Pancreas (tissue), 10 donors: ENCODE measurements around the gene NUDT16L1. TPM values are rescaled to one million over a fixed set of nuclear protein-coding genes. Genes with fewer than 3 reads are reported as not detected.

ENCODE experiments used
- ATAC-seq, 4 donors: fragments of 200-7000 bp; cut with Tn5 transposase; one replicate each; pipeline versions ENCODE4 v1.8.0 to v1.9.1; 2020; ENCODE audit warnings: mild to moderate bottlenecking in 4 of 4, moderate library complexity in 4 of 4
- DNase-seq, 6 donors: peaks; one replicate each; pipeline ENCODE4 v3.0.0-alpha.2; 2020
- FAIRE-seq: peaks from 2 replicates; lab custom pipeline; 2012; peaks lifted over from hg19 to GRCh38; lab: Jason Lieb, UNC
- H3K27ac ChIP-seq, 4 donors: fragments of 200-600 bp; sonication (generic); 1 replicate in 3 of 4; 2 replicates in 1 of 4; pipeline versions ENCODE4 v1.5.0 to v1.8.0; 2020
- H3K27me3 ChIP-seq, 4 donors: fragments of 200-600 bp; one replicate each; pipeline ENCODE4 v1.8.0; 2021
- H3K36me3 ChIP-seq, 3 donors: fragments of 200-600 bp; sonication (generic) in 1 of 3; one replicate each; pipeline versions ENCODE4 v1.5.0 to v1.8.0; 2020 to 2021
- H3K4me1 ChIP-seq, 3 donors: fragments of 200-600 bp; one replicate each; pipeline ENCODE4 v1.8.0; 2021
- H3K4me3 ChIP-seq, 4 donors: fragments of 200-600 bp; sonication (generic) in 2 of 4; one replicate each; pipeline versions ENCODE4 v1.5.0 to v1.8.0; 2020 to 2021
- H3K9me3 ChIP-seq, 4 donors: fragments of 200-600 bp; one replicate each; pipeline ENCODE4 v1.8.0; 2021
- WGBS, 2 donors: extraction: QIAGEN DNeasy Blood & Tissue Kit; methylation state at CpG; one replicate each; pipeline ENCODE4 v1.1.7; 2013; 5-methylcytosine and 5-hydroxymethylcytosine counted together
- intact Hi-C, 3 donors: fragments of 100-400 bp; cut with DNase I; formaldehyde crosslinking; loops; one replicate each; pipeline versions ENCODE4 v1.11.1 to v1.14.2; 2022
- polyA plus RNA-seq, 2 donors: library from polyadenylated mRNA; stranded (reverse); fragments of 200-250 nt; gene quantifications; one replicate each; pipeline ENCODE4 v1.2.3, GENCODE V29; 2013
- total RNA-seq, 6 donors: library from RNA; stranded (reverse); fragmentation: NEBNext Ultra II Directional in 4 of 6; extraction: Animal tissue kit (Norgen Biotek cat#: 25700) in 4 of 6; gene quantifications; one replicate each; pipeline versions ENCODE4 v1.2.1 to v1.2.4, GENCODE V29; 2021 to 2023
- TF ChIP-seq, protein P1 (sequence below), 4 donors: fragments of 200-600 bp; sonication (generic) in 3 of 4; IDR thresholded peaks; one replicate each; pipeline versions ENCODE4 v1.5.0 to v1.8.0; 2021; ENCODE audit warnings: antibody characterized with exemption in 4 of 4
- donor health status: healthy with polysubstance abuse.
- donor health status: DM: no; HTN: no; CAD: no; lungs with moderate emphysema.
- donor health status: DM: no; HTN: no; CAD: no.
- donor health status: control.
- donor health status: control.
- donor health status: Bipolar disorder and iron deficiency.
- donor health status: DM: yes; HTN: yes; CAD: no.
- donor health status: DM: no; HTN: no; CAD: no.
- donor health status: DM: no; HTN: no; CAD: no.
- donor health status: DM: yes; HTN: yes; CAD: no.

Gene NUDT16L1
- total and polyA plus RNA-seq, 8 donors = 7.0 to 32.3 (median 14.2) TPM

- Histone ChIP-seq H3K9me3 (no peaks in the 10 kb centered on the region), H3K4me3 (no peak overlapping the region), H3K27ac (no peak overlapping the region), H3K27me3 (no peaks in the 10 kb centered on the region), H3K4me1 (peaks cover 0 to 2% (median 0%) of the 10 kb centered on the region in 3 donors), H3K36me3 (peaks cover 0 to 20% (median 10%) of the 10 kb centered on the region in 3 donors)
- FAIRE-seq (no peak), ATAC-seq (no peak), DNase-seq (peak in 1 of 6 donors; percentile 25)
- intact Hi-C loops = no loop called here
- 82 to 87% methylated on average over 8 of the region's 8 CpGs for WGBS, 2 donors
- TF ChIP-seq, protein P1, sequence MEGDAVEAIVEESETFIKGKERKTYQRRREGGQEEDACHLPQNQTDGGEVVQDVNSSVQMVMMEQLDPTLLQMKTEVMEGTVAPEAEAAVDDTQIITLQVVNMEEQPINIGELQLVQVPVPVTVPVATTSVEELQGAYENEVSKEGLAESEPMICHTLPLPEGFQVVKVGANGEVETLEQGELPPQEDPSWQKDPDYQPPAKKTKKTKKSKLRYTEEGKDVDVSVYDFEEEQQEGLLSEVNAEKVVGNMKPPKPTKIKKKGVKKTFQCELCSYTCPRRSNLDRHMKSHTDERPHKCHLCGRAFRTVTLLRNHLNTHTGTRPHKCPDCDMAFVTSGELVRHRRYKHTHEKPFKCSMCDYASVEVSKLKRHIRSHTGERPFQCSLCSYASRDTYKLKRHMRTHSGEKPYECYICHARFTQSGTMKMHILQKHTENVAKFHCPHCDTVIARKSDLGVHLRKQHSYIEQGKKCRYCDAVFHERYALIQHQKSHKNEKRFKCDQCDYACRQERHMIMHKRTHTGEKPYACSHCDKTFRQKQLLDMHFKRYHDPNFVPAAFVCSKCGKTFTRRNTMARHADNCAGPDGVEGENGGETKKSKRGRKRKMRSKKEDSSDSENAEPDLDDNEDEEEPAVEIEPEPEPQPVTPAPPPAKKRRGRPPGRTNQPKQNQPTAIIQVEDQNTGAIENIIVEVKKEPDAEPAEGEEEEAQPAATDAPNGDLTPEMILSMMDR (IDR thresholded peaks at IDR 0.05) = no peak
Observed at GRCh38 chr16:4687416-4687815, 5.9 kb upstream of the NUDT16L1 start.

DNA sequence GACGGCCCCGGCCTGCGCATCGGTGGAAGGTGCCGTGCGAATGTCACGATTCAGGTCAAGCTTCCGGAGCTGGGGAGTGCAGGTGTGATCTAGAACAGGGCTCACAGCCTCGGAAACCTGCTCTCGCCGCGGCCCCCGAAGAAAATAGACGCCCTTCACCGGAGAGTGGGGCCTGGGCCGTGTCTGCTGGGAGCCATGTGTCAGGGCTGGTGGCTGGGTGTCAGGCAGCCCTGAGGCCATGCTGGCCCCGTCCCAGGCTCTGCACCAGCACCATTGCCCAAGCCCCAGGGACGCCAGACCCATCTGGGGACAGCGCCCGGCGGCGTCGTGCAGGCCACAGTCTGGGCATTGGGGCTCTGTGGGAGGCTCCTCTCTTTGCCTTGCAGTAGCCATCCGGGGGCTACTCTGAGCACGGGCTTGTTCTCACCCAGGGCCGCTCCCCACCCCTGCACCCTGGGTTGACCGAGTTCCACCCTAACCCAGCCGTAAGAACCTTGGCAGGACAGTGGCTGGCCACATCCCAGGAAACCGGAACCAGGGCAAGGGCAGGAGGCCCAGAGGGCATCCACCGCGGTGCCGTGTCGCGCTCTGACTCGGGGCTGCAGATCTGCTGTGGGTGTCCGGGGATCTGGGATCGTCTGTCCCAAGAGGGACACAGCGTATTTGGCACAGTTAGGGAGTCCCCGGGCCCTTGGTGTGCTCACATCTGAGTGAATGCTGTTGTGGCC, 5.3 kb upstream of the NUDT16L1 start:
- Histone ChIP-seq H3K36me3 (peaks cover 0 to 14% (median 10%) of the 10 kb centered on the region in 3 donors), H3K27ac (no peak overlapping the region), H3K27me3 (no peaks in the 10 kb centered on the region), H3K4me3 (no peak overlapping the region), H3K9me3 (no peaks in the 10 kb centered on the region), H3K4me1 (peaks cover 0 to 7% (median 0%) of the 10 kb centered on the region in 3 donors)
- no peak for ATAC-seq
- DNase-seq = peak in 2 of 6 donors; percentile 33 to 53
- FAIRE-seq = no peak
- TF ChIP-seq, protein P1 (IDR thresholded peaks at IDR 0.05) = no peak
- WGBS, 2 donors = 92% methylated on average over 37 to 39 of the region's 39 CpGs
- intact Hi-C loops = no loop called here

DNA sequence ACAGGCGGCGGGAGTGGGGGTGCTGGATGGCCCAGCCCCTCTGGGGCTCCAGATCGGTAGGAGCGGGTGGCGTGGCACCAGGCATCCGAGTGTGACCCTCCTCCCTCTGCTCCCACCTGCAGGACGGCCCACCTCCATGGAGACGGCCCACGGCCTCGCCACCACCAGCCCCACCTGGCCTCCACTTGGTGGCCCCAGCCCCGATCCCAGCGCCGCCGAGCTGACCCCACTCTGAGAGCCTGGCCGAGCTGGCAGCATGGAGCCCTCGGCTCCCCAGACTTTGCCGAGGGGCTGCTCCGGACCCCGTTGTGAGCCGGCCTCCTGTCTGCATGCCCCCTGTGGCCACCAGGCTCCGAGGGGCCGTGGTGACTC, 4.7 kb upstream of the NUDT16L1 start:
- DNase-seq = peak in 2 of 6 donors; percentile 57 to 72
- TF ChIP-seq, protein P1 (IDR thresholded peaks at IDR 0.05) = no peak
- FAIRE-seq = no peak
- intact Hi-C loops = no loop called here
- no peak overlapping the region for H3K4me3 ChIP-seq
- WGBS, 2 donors = 93 to 97% methylated on average over 21 to 22 of the region's 22 CpGs
- no peaks in the 10 kb centered on the region for H3K9me3 ChIP-seq
- peaks cover 0 to 7% (median 0%) of the 10 kb centered on the region in 3 donors for H3K4me1 ChIP-seq
- H3K27me3 ChIP-seq = no peaks in the 10 kb centered on the region
- no peak for ATAC-seq
- H3K36me3 ChIP-seq = peaks cover 0 to 10% (median 9%) of the 10 kb centered on the region in 3 donors
- H3K27ac ChIP-seq = no peak overlapping the region

DNA sequence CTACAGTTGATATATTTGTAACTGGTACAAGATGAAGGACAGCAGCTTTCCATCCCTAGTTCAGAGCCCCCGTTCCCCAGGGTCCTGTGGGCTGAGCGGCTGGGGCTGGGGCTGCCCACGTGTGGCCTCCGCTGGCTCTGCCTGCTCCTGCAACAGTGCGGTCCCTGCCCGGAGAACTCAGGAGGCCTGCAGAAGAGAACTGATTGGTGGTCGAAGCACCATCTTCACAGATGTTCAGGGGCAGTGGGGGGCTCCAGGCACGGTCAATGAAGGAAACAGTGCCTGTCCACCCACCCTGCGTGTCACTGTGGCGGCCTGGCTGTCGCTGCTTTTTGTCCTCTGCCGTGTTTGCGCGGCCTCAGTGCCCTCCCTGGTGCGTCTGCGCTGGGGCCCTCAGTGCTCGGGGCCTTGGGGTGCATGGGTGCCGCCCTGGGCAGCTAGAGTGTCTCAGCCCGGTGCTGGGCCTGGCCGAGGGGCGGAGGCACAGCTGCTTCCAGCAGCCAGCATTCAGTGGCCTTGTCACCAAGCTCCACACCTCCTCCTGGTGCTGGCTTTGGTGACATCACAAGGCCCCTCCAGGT, 4.2 kb upstream of the NUDT16L1 start:
- no peaks in the 10 kb centered on the region for H3K27me3 ChIP-seq
- 89 to 91% methylated on average over 20 to 21 of the region's 21 CpGs for WGBS, 2 donors
- DNase-seq (peak in 2 of 6 donors; percentile 27 to 63), ATAC-seq (no peak), FAIRE-seq (no peak)
- no peak overlapping the region for H3K27ac ChIP-seq
- no peak overlapping the region for H3K4me3 ChIP-seq
- TF ChIP-seq, protein P1 (IDR thresholded peaks at IDR 0.05) = no peak
- no peaks in the 10 kb centered on the region for H3K9me3 ChIP-seq
- intact Hi-C loops = no loop called here
- H3K36me3 ChIP-seq = peaks cover 0 to 6% (median 4%) of the 10 kb centered on the region in 3 donors
- H3K4me1 ChIP-seq = peaks cover 0 to 7% (median 0%) of the 10 kb centered on the region in 3 donors
